HepG2 (cell line): ENCODE measurements around the gene XPO1. TPM values are rescaled to one million over a fixed set of nuclear protein-coding genes. Genes with fewer than 3 reads are reported as not detected.

Experiments used
- CBFB ChIP-seq: sonication (generic); formaldehyde crosslinking; IDR thresholded peaks from 2 replicates; pipeline ENCODE4 v1.4.0; 2020; ENCODE audit warnings: missing genetic modification reagents
- CHD4 ChIP-seq: fragments of 200-600 bp; sonication (generic); IDR thresholded peaks from 2 replicates; pipeline ENCODE4 v1.7.0; 2017; ENCODE audit warnings: mild to moderate bottlenecking, low read length, borderline replicate concordance
- FOXO1 ChIP-seq: sonication (generic); formaldehyde crosslinking; IDR thresholded peaks from 2 replicates; pipeline ENCODE4 v1.4.0; 2020; ENCODE audit warnings: missing genetic modification reagents
- GTF3A ChIP-seq: sonication (generic); formaldehyde crosslinking; conservative IDR thresholded peaks from 2 replicates; pipeline ENCODE4 v1.4.0; 2020; ENCODE audit warnings: mild to moderate bottlenecking, missing genetic modification reagents
- GZF1 ChIP-seq: sonication (generic); formaldehyde crosslinking; IDR thresholded peaks from 2 replicates; pipeline ENCODE4 v1.5.1; 2020; ENCODE audit warnings: mild to moderate bottlenecking, missing genetic modification reagents
- HNRNPH1 ChIP-seq: fragments of 200-400 bp; formaldehyde crosslinking; optimal IDR thresholded peaks from 2 replicates; pipeline ENCODE3; 2017; ENCODE audit warnings: mild to moderate bottlenecking, low read depth, low read length
- HOXA7 ChIP-seq: sonication (generic); formaldehyde crosslinking; IDR thresholded peaks from 2 replicates; pipeline ENCODE4 v1.8.1; 2022; ENCODE audit warnings: mild to moderate bottlenecking, missing genetic modification reagents, moderate library complexity
- JUN ChIP-seq: sonication (generic); formaldehyde crosslinking; IDR thresholded peaks from 2 replicates; pipeline ENCODE4 v1.4.0; 2020; ENCODE audit warnings: mild to moderate bottlenecking, missing genetic modification reagents
- MEF2D ChIP-seq: sonication (generic); formaldehyde crosslinking; IDR thresholded peaks from 2 replicates; pipeline ENCODE4 v1.5.1; 2020; ENCODE audit warnings: mild to moderate bottlenecking, missing genetic modification reagents
- MTF2 ChIP-seq: sonication (generic); formaldehyde crosslinking; IDR thresholded peaks from 2 replicates; pipeline ENCODE4 v1.5.0; 2020; ENCODE audit warnings: missing genetic modification reagents, borderline replicate concordance
- PAF1 ChIP-seq: IDR thresholded peaks from 2 replicates; pipeline ENCODE4 v1.6.1; 2016; ENCODE audit warnings: missing genetic modification reagents, missing compliant biosample characterization
- SALL1 ChIP-seq: sonication (generic); formaldehyde crosslinking; IDR thresholded peaks from 2 replicates; pipeline ENCODE4 v1.8.0; 2022; ENCODE audit warnings: mild to moderate bottlenecking, missing genetic modification reagents
- SIX4 ChIP-seq: sonication (generic); formaldehyde crosslinking; IDR thresholded peaks from 2 replicates; pipeline ENCODE4 v1.4.0; 2020; ENCODE audit warnings: missing genetic modification reagents
- SP140L ChIP-seq: sonication (generic); formaldehyde crosslinking; IDR thresholded peaks from 2 replicates; pipeline ENCODE4 v1.4.0; 2020; ENCODE audit warnings: missing genetic modification reagents, borderline replicate concordance
- THYN1 ChIP-seq: sonication (generic); formaldehyde crosslinking; IDR thresholded peaks from 2 replicates; pipeline ENCODE4 v1.8.1; 2023; ENCODE audit warnings: low read depth, mild to moderate bottlenecking, moderate library complexity, missing genetic modification reagents, borderline replicate concordance
- ZFX ChIP-seq: sonication (generic); formaldehyde crosslinking; IDR thresholded peaks from 2 replicates; pipeline ENCODE4 v1.4.0; 2020; ENCODE audit warnings: mild to moderate bottlenecking, low read depth, missing genetic modification reagents, moderate library complexity
- ZNF326 ChIP-seq: sonication (generic); formaldehyde crosslinking; IDR thresholded peaks from 2 replicates; pipeline ENCODE4 v1.4.0; 2020; ENCODE audit warnings: missing genetic modification reagents, borderline replicate concordance
- ZNF33B ChIP-seq: sonication (generic); formaldehyde crosslinking; IDR thresholded peaks from 2 replicates; pipeline ENCODE4 v1.5.1; 2020; ENCODE audit warnings: mild to moderate bottlenecking, missing genetic modification reagents
- ZNF674 ChIP-seq: sonication (generic); formaldehyde crosslinking; IDR thresholded peaks from 2 replicates; pipeline ENCODE4 v1.5.0; 2020; ENCODE audit warnings: low read depth, mild to moderate bottlenecking, missing genetic modification reagents
- polyA plus RNA-seq, 8 experiments: library from polyadenylated mRNA; depleted of rRNA in 3 of 8; stranded (reverse) in 7 of 8; unstranded in 1 of 8; fragments of >200 nt; fragmentation: Illumina TruSeq in 4 of 8; extraction: Trizol in 4 of 8; gene quantifications; 2 replicates each; pipeline versions ENCODE4 v1.2.1 to v1.2.3, GENCODE V29; 2011 to 2016; ENCODE audit warnings: low read depth in 4 of 8, missing spikeins in 1 of 8, mixed read lengths in 1 of 8; ENCODE audit not compliant: insufficient read depth in 1 of 8
- total RNA-seq, 5 experiments: library from RNA; depleted of rRNA; stranded (reverse); fragments of >200 nt; fragmentation: Illumina TruSeq; extraction: Trizol; gene quantifications; 2 replicates each; pipeline ENCODE4 v1.2.3, GENCODE V29; 2016; ENCODE audit warnings: low read depth in 1 of 5
- TF ChIP-seq, protein P1 (sequence below): IDR thresholded peaks from 2 replicates; pipeline ENCODE4 v1.6.1; 2012; ENCODE audit warnings: inconsistent platforms
- TF ChIP-seq, protein P2 (sequence below): sonication (generic); formaldehyde crosslinking; IDR thresholded peaks from 2 replicates; pipeline ENCODE4 v1.4.0; 2020; ENCODE audit warnings: missing genetic modification reagents
- TF ChIP-seq, protein P3 (sequence below): IDR thresholded peaks from 2 replicates; pipeline ENCODE4 v1.6.1; 2016; ENCODE audit warnings: missing genetic modification reagents, missing compliant biosample characterization
- TF ChIP-seq, protein P4 (sequence below), 2 experiments: fragments of 450-650 bp in 1 of 2; sonication (generic) in 1 of 2; formaldehyde crosslinking; IDR thresholded peaks; 2 replicates each; pipeline versions ENCODE4 v1.5.0 to v1.8.0; 2020 to 2022; ENCODE audit warnings: mild to moderate bottlenecking in 1 of 2, missing genetic modification reagents in 1 of 2
- TF ChIP-seq, protein P5 (sequence below): sonication (generic); formaldehyde crosslinking; IDR thresholded peaks from 2 replicates; pipeline ENCODE4 v1.9.0; 2021; ENCODE audit warnings: missing genetic modification reagents, borderline replicate concordance

XPO1 gene
- total and polyA plus RNA-seq, 2 of the 13 experiments (the other 11 are each of a cell fraction or from before 2014, with no cell fraction given) = 67.4 to 212 TPM

DNA sequence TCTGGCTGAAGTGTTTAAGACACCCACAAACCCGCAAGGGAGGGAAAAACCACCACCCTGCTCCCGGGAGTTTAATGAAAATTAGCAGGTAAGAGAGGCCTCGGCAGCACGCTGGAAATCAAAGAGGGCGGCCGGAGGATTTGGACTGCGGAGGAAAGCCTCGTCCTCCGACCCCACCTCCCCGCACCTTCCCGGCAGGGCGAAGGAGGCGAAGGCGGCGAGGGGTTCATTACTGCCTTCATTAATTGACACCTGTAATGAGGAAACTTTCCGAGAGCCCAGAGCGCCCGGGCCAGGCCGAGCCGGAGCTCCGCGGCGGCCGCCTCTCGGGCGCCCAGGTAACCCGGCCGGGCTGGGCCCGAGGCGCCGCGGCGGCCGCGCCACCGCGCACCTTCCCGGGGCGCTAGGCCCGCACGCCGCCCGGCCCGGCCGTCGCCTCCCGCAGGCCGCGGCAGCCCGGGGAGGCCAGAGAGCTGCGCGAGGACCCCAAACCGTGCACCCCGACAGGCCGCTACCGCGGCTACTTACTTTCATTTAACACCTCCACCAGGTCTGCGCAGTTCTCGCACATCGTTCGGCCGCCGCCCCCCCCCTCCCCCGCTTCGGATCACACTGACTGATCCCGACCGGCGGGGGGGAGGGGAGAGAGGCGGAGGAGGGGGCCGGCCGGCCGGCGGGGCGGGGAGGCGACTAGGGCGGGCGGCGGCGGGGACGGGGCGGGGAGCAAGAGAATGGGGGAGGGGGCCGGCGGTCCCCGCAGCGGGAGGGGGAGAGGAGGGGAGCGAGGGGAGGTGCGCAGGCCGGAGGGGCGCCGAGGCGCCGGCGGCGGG, 67.8 kb downstream of the XPO1 start (continued):
- TF ChIP-seq HOXA7 (CRISPR knock-in tag) (no peak), ZNF33B (CRISPR knock-in tag) (no peak), ZNF326 (CRISPR knock-in tag) (no peak), THYN1 (CRISPR knock-in tag) (no peak), SP140L (CRISPR knock-in tag) (no peak), JUN (CRISPR knock-in tag) (no peak), ZNF674 (CRISPR knock-in tag) (no peak), GTF3A (CRISPR knock-in tag) (no peak), ZFX (CRISPR knock-in tag) (peak; percentile 70), MEF2D (CRISPR knock-in tag) (no peak), CHD4 (no peak), HNRNPH1 (no peak), FOXO1 (CRISPR knock-in tag) (no peak), SALL1 (CRISPR knock-in tag) (no peak; the same call in 1 of the 2 replicates), GZF1 (CRISPR knock-in tag) (no peak), SIX4 (CRISPR knock-in tag) (no peak), MTF2 (CRISPR knock-in tag) (no peak), PAF1 (CRISPR knock-in tag) (no peak), CBFB (no peak)
- TF ChIP-seq, protein P1, sequence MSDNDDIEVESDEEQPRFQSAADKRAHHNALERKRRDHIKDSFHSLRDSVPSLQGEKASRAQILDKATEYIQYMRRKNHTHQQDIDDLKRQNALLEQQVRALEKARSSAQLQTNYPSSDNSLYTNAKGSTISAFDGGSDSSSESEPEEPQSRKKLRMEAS = no peak
- TF ChIP-seq, protein P2, sequence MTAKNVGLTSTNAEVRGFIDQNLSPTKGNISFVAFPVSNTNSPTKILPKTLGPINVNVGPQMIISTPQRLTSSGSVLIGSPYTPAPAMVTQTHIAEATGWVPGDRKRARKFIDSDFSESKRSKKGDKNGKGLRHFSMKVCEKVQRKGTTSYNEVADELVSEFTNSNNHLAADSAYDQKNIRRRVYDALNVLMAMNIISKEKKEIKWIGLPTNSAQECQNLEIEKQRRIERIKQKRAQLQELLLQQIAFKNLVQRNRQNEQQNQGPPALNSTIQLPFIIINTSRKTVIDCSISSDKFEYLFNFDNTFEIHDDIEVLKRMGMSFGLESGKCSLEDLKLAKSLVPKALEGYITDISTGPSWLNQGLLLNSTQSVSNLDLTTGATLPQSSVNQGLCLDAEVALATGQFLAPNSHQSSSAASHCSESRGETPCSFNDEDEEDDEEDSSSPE (CRISPR knock-in tag) = no peak
- TF ChIP-seq, protein P3, sequence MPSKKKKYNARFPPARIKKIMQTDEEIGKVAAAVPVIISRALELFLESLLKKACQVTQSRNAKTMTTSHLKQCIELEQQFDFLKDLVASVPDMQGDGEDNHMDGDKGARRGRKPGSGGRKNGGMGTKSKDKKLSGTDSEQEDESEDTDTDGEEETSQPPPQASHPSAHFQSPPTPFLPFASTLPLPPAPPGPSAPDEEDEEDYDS = no peak
- TF ChIP-seq, protein P4, sequence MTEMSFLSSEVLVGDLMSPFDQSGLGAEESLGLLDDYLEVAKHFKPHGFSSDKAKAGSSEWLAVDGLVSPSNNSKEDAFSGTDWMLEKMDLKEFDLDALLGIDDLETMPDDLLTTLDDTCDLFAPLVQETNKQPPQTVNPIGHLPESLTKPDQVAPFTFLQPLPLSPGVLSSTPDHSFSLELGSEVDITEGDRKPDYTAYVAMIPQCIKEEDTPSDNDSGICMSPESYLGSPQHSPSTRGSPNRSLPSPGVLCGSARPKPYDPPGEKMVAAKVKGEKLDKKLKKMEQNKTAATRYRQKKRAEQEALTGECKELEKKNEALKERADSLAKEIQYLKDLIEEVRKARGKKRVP (CRISPR knock-in tag; IDR thresholded peaks at IDR 0.05) = peak in 1 of 2 experiments; percentile 12; a peak in 1 of 4 replicates
- TF ChIP-seq, protein P5, sequence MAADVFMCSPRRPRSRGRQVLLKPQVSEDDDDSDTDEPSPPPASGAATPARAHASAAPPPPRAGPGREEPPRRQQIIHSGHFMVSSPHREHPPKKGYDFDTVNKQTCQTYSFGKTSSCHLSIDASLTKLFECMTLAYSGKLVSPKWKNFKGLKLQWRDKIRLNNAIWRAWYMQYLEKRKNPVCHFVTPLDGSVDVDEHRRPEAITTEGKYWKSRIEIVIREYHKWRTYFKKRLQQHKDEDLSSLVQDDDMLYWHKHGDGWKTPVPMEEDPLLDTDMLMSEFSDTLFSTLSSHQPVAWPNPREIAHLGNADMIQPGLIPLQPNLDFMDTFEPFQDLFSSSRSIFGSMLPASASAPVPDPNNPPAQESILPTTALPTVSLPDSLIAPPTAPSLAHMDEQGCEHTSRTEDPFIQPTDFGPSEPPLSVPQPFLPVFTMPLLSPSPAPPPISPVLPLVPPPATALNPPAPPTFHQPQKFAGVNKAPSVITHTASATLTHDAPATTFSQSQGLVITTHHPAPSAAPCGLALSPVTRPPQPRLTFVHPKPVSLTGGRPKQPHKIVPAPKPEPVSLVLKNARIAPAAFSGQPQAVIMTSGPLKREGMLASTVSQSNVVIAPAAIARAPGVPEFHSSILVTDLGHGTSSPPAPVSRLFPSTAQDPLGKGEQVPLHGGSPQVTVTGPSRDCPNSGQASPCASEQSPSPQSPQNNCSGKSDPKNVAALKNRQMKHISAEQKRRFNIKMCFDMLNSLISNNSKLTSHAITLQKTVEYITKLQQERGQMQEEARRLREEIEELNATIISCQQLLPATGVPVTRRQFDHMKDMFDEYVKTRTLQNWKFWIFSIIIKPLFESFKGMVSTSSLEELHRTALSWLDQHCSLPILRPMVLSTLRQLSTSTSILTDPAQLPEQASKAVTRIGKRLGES (CRISPR knock-in tag) = no peak
